Activated CD8-positive, alpha-beta memory T cell treated with anti-CD3 and anti-CD28 coated beads for 48 hours (primary cell): Measurements from ENCODE around the gene SNX19.
"Not testable (repeated sequence)": the region's sequence is repeated elsewhere in the genome, so short reads cannot be mapped to it uniquely, and the experiment has no call there.

ENCODE experiments used
- DNase-seq, 3 experiments: peaks; one replicate each; pipeline ENCODE4 v3.0.0-alpha.2; 2020; ENCODE audit warnings: low read depth in 2 of 3, low spot score in 2 of 3

The SNX19 gene

DNA sequence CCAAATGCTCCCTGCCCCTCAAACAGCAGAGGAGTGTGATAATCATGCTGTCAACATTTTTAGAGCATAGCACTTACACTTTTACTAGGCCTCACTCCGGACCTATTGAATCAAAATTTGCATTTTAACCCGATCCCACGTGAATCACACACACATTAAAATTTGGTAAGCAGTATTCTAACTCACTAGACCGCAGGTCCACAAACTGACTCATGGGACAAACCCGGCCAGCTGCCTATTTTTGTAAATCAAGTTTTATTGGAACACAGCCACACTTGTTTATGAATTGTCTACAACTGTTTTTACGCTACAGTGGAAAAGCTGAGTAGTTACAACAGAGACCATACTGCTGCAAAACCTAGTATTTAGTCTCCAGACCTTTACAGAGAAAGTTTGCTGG, 43.3 kb downstream of the SNX19 start:
- no peak for DNase-seq

DNA sequence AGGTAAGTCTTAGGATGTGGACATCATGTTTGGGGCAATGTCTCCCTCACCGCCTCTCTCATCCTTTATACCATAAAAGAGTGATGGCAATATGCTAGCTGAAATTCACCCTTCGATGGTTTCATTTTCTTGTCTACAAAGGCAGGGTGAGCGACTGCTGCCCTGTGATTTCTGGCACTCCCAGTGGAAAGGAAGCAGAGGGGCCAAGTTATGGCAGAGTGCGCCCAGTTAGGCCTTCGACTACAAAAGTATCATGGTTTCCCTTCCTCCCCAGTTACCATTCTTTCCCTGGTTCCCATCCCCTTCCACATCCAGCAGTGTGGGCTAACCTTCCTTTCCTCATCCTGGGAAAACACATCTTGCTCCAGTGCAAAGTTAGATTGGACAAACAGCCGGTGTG, 43.8 kb downstream of the SNX19 start:
- DNase-seq = no peak

DNA sequence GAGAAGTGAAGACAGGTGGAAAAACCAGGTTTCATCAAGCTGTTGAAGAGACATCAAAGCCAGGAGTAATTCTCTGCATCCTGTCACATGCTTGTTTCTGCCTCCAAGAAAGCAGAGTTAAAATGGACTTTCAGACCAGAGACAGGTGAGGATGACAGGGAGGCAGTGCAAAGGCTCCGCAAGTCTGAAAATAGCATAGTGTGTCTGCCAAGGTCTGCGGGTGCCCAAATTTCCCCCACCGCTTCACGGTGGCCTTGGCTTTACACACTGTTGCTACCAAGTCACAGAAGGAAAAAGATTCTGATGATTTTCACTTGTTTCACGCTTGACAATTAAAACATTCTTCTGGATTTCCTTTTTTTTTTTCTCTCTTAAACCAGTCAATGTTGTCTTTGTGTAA, 44.2 kb downstream of the SNX19 start:
- DNase-seq = no peak

DNA sequence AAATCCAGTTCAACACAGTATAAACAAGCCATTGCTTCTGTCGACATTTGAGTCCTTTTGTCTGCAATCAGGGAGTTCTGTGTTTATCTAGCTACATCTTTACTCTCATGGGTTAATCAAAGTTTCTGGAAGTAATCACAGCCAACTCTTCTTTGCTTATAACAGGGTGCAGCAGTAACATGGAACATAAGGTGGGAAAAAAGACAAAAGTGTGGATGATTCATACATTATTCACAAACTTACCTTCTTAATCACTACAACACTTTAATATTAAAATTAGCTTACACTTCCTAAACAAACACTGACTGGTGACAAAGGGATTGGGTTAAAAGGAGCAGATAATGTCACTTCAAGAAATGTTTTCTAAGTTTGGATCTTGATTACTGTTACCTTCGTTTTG, 44.7 kb downstream of the SNX19 start:
- no peak for DNase-seq

DNA sequence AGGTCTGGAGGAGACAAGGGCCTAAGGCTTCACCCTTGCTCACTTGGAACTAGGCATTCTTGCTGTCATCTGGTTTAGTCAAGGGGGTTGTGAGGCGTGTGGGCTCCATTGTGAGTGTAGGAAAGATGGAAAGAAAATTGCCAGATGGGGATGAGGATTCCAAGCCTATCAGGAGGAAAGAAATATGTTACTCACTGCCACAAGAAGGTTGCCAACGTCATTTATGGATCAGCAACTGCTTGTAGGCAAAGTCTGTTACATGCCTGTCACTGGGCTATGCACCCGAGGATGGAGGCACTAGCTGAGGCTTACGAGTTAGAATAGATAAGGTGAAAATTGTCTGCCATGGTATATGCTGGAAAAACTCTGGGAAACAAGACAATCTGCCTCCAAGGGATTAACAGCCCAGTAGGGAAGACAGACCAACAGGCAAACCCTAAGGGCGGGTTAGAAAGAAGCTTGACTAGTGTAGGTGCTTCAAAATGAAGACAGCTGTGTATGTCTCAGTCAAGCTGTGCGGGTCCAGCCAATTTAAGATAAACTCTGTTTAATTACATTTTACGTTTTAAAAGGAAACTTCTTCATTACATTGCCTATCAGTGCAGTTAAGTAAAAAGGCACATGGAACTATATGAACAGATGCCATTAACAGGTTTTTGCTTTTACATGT, 47.4 kb downstream of the SNX19 start:
- DNase-seq = no peak

DNA sequence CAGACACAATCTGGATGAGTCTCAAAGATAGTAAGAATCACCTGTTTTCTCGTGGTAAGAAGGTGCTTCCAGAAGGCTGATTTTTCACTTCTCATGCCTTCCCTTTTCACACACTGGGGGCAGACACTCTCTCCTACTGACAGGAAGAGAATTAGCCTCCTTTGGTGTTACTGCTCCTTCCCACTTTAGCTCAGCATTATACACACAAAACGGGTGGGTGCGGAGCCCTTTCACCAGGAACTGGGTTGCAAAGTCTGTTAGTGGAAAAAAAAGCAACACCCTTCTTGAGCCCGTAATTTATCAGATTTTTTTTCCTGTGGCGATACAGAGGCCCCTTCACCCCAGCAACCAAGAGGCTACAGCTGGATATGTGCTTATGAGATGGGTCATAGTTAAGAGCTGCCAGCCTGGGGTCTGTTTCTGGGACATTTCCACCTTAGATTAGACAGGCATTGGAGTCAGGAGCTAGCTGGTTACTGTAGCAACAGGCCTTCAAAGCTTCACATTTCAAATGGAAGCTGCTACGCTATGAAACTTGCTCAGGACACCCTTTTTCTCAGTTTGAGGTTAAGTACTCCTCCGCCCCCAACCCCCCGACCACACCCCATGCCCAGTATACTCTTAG, 48.1 kb downstream of the SNX19 start:
- no peak for DNase-seq

DNA sequence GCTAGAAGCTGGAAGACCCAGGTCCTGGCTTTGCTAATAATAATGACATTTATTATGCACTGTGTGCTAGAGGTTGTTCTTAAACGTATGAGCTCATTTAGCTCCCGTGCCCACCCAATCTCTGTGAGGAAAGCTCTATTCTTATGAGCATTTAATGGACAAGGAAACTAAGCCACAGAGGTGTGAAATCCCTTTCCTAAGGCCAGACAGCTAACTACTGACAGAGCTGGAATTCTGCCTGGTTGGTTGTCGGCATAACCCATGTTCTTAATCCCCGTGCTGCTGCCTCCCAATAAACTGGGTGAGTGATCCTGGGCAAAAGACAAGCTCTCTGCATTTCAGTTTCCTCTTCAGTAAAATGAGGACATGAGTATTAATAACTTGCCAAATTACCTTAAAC, 49.4 kb downstream of the SNX19 start:
- no peak for DNase-seq

DNA sequence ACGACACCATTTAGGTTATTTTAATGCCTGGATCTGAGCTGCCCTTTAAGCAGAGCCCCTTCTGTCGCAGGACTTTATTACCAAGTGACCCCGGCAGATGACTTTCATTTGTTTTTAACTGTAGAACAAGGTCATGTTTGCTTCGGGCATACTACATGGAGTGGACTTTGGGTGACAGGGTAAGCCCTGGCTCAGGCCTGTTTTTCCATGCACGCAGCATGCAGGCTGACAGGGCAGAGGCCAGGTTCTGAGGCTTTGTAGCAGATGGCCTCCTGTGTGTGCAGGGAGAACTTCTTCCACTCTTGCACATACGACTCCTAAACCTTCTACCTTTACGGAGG, 50.5 kb downstream of the SNX19 start:
- no peak for DNase-seq

DNA sequence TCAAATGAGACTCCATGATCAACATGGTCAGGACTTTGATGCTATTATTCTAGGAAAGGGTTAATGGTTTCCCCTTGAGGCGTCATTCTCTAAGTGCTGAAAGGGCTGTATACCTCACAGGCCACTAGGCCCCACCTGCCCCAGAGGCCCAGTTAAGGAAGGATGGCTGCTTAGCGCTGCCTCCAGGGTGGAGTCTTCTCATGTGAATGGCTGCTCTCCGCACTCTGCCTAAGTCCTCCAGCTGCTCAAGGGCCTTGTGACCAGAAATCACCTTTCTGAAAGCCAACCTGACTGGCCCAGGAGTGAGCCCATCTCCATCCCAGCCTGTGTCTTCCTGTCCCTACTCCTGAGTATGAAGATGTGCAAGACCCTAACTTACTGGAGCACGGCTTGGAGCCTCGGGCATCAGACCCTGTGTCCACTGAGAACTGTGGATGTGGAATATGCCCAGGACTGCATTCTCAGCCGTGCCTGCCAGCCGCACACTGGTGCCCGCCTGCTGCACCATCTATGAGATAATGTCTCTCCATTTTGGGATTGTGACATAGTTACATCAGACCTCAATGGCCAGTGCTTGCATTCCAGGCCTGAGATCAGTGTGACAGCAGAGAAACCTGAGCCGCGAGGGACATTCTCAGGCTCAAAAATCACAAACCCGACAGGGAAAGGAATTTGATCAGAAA, 51.0 kb downstream of the SNX19 start:
- no peak for DNase-seq

DNA sequence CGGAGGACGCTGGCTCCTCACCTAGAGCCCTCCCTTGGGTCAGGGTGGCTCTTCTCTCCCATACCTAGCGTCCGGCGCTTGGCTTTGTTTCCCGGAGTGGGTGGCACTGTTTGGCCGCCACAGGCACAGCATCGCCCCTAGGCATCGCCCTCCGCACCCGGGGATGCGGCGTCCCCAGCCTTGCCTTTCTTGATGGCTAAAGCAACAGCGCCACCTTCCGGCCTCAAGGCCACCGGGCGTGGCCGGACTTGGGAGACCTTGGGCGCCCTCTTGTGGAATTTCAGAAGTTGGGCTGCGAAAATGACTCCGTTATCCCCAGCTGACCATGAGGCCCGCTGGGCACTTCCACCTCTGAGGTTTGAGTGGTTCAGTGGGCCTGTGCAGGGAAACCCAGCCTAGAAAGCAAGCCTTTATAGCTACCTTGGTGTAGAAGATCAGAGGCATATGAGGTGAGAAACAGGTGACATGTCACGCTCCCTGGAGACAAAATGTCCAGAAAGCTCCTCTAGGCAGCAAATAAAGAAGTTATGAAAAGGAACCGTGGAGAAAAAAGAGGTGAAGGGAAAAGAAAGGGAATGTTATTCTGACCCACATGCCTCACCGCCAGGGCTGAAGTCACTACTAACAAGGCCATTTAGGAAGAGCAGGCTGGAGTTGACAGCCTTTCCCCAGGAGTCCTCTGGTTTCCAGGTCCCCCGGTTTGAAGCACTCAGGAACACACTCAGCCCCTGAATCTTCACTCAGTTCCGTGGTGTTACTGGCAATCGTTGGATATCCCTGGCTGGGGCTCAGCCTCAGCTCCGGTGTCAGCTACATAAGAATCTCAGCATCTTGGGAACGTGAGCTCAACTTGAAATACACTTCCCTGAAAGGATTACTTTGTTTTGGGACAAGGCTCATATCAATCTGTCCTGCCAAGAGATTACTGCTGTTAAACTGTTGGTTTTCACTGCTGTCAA, 54.1 kb downstream of the SNX19 start:
- peak; percentile 60 to 78 (median 67) for DNase-seq

DNA sequence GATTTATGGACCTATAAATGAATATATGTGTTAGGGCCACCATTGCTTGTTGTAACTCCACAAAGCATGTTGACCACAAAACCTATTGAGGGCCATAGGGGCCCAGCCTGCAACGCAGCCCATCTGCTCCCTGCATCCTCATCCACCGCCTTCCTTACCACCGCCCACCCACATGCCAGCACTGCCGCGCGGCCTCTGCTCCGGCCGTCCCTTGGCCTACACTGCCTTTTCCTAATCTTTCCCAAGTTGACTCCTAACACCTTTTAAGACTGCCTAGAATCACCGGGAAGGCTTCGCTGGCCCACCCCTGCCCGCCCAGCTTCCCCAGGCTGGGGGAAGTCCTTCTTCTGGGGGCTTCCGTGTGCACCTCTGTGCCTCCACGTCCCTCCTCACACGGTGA, 55.0 kb downstream of the SNX19 start:
- no peak for DNase-seq

DNA sequence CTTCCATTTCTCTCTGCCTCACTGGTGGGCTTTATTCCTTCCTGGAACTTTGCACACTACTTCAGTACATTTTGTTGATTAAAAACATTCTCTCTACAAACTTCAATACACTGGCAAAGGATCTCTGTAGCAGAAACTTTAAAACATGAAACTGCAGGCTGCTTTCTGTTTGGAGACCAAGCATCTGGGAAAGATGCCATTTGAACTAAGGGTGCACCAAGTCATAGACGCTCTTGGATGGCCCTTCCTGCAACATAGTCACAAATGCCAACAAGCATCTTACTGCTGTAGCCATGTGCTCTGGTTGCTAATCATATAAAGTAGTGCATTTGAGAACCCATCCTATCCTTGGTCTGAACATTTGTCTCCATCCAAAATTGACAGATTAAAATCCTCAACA, 56.4 kb downstream of the SNX19 start:
- DNase-seq = no peak

DNA sequence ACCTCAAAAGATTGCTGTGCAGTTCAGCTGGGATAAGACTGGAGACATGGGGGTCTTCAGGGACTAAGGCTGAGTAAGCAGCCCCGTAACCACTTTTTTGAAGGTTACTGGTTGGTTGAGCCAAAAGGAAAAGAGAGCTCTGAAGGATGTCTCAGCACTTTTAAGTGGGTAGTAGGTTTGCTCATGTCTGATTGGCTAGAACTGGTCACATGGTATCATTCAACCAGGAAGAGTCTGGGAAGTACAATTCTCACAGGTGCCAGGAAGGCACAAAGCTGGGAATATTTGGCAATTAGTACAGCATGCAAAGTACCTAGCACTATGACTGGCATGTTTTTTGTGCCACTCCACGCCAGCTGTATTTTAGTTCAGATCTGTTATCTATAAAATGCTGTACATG, 58.1 kb downstream of the SNX19 start:
- no peak for DNase-seq

DNA sequence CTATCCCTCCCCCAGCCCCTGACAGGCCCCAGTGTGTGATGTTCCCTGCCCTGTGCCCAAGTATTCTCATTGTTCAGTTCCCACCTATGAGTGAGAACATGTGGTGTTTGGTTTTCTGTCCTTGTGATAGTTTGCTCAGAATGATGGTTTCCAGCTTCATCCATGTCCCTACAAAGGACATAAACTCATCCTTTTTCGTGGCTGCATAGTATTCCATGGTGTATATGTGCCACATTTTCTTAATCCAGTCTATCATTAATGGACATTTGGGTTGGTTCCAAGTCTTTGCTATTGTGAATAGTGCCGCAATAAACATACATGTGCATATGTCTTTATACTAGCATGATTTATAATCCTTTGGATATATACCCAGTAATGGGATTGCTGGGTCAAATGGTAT, 60.6 kb downstream of the SNX19 start:
- DNase-seq = not testable (repeated sequence)

DNA sequence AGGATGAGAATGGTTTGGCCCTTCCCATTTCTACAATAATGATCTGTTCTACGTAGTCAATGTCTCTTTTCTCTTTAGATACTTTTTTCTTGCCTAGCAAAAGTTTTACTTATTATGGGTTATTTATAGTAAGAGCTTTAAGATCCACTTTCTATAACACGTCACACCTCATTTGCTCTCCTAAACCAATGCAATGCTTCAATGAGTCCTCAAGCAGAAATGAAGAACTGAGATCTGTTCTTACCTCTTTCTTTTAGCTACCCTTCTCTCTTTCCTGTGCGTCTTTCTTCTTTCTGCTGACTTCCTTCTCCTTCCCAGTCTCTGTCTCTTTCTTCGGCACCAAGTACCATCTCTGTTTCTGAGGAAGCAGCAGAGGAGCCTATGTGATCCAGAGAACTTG, 61.8 kb downstream of the SNX19 start:
- DNase-seq = no peak

DNA sequence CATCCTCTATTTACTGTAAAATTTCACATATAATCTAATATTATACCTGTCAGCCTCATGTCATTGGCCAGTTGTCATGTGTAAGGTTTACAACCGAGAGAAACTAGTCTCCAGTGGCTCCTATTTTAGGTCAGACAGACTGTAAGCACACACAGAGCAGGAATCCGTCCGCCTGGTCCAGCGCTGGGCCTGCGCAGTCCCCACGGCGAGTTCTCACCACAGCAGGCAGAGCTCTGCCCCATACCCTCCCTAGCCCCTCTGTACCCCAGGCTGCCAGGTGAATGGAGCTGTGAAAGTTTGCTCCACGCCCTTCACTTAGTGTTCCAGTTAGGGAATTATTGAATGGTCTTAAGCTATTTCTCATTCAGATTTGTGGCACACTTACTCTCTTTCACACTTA, 63.7 kb downstream of the SNX19 start:
- no peak for DNase-seq

DNA sequence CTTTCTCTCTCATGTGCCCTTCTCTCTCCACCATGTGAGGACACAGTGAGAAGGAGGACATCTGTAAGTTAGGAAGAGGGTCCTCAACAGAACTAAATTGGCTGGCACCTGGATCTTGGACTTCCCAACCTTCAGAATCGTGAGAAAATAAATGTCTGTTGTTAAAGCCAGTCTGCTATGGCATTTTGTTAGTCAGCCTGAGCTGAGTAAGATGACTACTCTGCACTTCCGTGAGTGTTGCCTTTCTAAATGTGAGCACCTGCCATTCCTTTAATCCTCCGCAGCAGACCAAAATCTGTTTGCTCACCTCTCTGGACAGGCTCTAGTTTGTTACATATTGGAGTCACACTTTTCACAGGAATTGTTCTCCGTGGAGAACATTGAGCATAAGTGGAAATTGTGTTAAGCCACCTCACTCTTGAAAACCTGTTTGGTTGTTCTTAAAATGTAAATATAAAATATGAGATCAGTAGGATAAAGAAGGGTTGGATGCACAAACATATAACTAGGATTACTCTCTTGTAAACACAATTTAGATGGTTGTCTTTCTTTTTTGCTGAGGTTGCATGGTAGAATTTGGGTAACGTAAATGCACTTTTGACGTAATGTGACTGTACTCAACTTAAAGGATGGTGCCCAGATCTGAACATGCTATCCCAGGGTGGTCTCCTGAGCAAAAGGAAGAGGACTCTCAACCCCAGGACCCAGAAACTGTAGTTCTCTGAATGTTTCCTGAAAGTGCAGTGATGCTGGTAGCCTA, 65.9 kb downstream of the SNX19 start:
- DNase-seq = no peak

DNA sequence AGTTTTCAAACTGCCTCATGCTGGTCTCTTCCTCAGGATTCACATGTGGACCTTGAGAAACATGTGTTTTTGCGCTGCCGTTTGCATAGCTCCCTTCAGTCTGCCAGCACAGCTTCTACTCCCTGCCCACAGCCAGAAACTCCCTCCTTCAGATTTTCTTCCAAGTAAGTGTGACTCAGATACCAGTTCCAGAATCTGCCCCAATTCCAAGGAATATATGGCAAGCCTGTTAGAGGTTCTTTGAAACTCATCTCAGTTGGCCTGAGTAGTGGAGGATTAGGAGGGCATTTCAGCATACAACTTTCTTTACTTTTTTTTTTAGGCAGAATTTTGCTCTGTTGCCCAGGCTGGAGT, 67.1 kb downstream of the SNX19 start:
- no peak for DNase-seq

DNA sequence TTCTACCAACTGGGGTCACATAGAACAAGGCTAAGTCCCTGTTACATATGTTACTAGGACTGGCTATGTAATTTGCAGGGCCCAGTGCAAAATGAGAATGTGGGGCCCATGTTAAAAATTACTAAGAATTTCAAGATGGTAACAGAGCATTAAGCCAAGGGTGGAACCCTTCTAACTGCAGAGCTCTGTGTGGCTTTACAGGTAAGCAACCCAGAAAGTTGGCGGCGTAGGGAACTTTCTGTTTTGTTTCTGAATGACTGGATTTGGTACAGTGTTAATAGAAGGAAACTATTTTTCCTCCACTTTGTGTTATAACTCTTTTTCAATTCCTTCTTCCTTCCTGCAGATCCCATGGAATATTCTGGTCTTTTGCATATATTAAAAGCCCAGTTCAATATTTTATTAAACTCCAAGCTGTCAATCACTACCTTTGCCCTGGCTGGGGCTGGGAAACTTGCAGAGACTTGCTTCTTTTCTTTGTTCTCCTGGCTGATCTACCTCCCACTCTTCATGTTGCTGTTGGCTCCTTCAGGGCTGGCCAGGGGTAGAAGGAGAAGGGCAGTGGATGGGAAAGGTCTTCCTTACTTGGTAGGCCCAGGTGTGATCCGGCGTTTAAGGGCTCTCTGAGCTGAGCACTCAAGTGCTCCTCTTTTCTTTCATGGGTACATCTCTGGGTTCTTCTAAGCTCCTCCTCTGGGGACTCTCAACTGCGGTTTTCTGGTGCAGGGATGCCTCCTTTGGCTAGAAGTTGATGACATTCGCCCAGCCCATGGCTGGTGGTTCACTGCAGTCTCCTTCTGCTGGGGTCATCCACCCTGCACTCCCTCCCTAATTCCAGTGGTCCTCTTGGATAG, 67.7 kb downstream of the SNX19 start:
- DNase-seq = no peak

DNA sequence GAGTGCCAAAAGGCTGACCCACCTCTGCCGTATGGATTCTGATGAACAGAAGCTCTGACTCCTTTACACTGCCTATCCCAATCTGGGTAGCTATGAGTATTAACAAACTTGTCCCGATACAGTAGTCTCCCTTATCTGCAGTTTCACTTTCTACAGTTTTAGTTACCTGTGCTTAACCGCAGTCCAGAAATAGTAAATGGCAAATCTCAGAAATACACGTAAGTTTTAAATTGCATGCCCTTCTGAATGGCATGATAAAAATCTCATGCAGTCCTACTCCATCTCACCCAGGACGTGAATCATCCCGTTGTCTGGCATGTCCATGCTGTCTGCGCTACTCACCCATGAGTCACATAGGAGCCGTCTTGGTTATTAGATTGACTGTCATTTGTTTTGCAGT, 68.8 kb downstream of the SNX19 start:
- DNase-seq = no peak
